ENCODE measurements around the gene NINJ1. TPM values are rescaled to one million over a fixed set of nuclear protein-coding genes. Genes with fewer than 3 reads are reported as not detected.

NINJ1 gene
- total RNA-seq, 4 donors from 2014 or later, result 29.5 to 67.7 (median 38.5) TPM

GRCh38 chr9:93128715-93129224, 5.3 kb downstream of the NINJ1 start:
- 90 to 100% methylated on average over 2 to 10 of the region's 10 CpGs for WGBS, 2 donors (ENCODE audit: low coverage in 1 of 2)
- TF ChIP-seq POLR2AphosphoS5 (IDR thresholded peaks at IDR 0.05) (no peak), EP300 (IDR thresholded peaks at IDR 0.05; ENCODE audit: low read depth) (no peak), CTCF (IDR thresholded peaks at IDR 0.05) (no peak), POLR2A (IDR thresholded peaks at IDR 0.05) (no peak)
- Histone ChIP-seq H3K4me3 (no peak overlapping the region), H3K27me3 (no peaks in the 10 kb centered on the region), H3K36me3 (peaks cover 0 to 8% (median 0%) of the 10 kb centered on the region in 4 donors), H3K4me1 (peaks cover 41 to 75% (median 61%) of the 10 kb centered on the region in 4 donors), H3K27ac (peak overlapping the region; percentile 95 to 100 (median 96)), H3K9me3 (no peaks in the 10 kb centered on the region)
- in situ Hi-C loops (cut with MboI; ENCODE audit: low pct_ligation_motif_present in 1 of 4, low pct_unique_long_range_greater_than_20kb in 1 of 4, low sequenced_read_pairs in 3 of 4), result no loop called here
- DNase-seq, result peak; percentile 7
- intact Hi-C loops (cut with DNase I; ENCODE audit: low total_unique reads), result no loop called here

- no peaks in the 10 kb centered on the region for H3K9me3 ChIP-seq
- in situ Hi-C loops (cut with MboI; ENCODE audit: low pct_ligation_motif_present in 1 of 4, low pct_unique_long_range_greater_than_20kb in 1 of 4, low sequenced_read_pairs in 3 of 4) (no loop called here), intact Hi-C loops (cut with DNase I; ENCODE audit: low total_unique reads) (no loop called here)
- no peaks in the 10 kb centered on the region for H3K27me3 ChIP-seq
- H3K4me1 ChIP-seq, result peaks cover 39 to 72% (median 57%) of the 10 kb centered on the region in 4 donors
- peaks cover 0 to 8% (median 0%) of the 10 kb centered on the region in 4 donors for H3K36me3 ChIP-seq
- no peak for TF ChIP-seq CTCF (IDR thresholded peaks at IDR 0.05)
- no peak for TF ChIP-seq POLR2AphosphoS5 (IDR thresholded peaks at IDR 0.05)
- no peak for TF ChIP-seq POLR2A (IDR thresholded peaks at IDR 0.05)
- no peak for TF ChIP-seq EP300 (IDR thresholded peaks at IDR 0.05; ENCODE audit: low read depth)
- H3K4me3 ChIP-seq, result no peak overlapping the region
- no peak for DNase-seq
- 86% methylated on average over 14 of the region's 14 CpGs; no CpG with 5 or more reads in 1 of the 2 donors for WGBS, 2 donors (ENCODE audit: low coverage in 1 of 2)
- H3K27ac ChIP-seq, result peak overlapping the region; percentile 73 to 100 (median 96)
These were observed 5.9 kb downstream of the NINJ1 start for GRCh38 chr9:93128011-93128714.

- no peak overlapping the region for H3K4me3 ChIP-seq
- whole genome bisulfite sequencing, 2 donors (ENCODE audit: low coverage in 1 of 2), result 56% methylated on average over 8 of the region's 8 CpGs; no CpG with 5 or more reads in 1 of the 2 donors
- no peak for TF ChIP-seq EP300 (IDR thresholded peaks at IDR 0.05; ENCODE audit: low read depth)
- TF ChIP-seq POLR2A (IDR thresholded peaks at IDR 0.05), result no peak
- no peak for TF ChIP-seq POLR2AphosphoS5 (IDR thresholded peaks at IDR 0.05)
- no peak for TF ChIP-seq CTCF (IDR thresholded peaks at IDR 0.05)
These were observed 6.6 kb downstream of the NINJ1 start for GRCh38 chr9:93127395-93127911.

GRCh38 chr9:93126825-93127368, 7.2 kb downstream of the NINJ1 start:
- H3K36me3 ChIP-seq, result peaks cover 0 to 8% (median 0%) of the 10 kb centered on the region in 4 donors

More at GRCh38 chr9:93127395-93127911, 6.6 kb downstream of the NINJ1 start:
- DNase-seq, result peak; percentile 12
- Histone ChIP-seq H3K9me3 (no peaks in the 10 kb centered on the region), H3K27ac (peak overlapping the region; percentile 73 to 100 (median 96)), H3K27me3 (no peaks in the 10 kb centered on the region), H3K36me3 (peaks cover 0 to 8% (median 0%) of the 10 kb centered on the region in 4 donors), H3K4me1 (peaks cover 32 to 65% (median 50%) of the 10 kb centered on the region in 4 donors)
- intact Hi-C loops (cut with DNase I; ENCODE audit: low total_unique reads), result no loop called here
- in situ Hi-C loops (cut with MboI; ENCODE audit: low pct_ligation_motif_present in 1 of 4, low pct_unique_long_range_greater_than_20kb in 1 of 4, low sequenced_read_pairs in 3 of 4), result no loop called here

More at GRCh38 chr9:93126825-93127368, 7.2 kb downstream of the NINJ1 start:
- Histone ChIP-seq H3K9me3 (no peaks in the 10 kb centered on the region), H3K27me3 (no peaks in the 10 kb centered on the region), H3K4me1 (peaks cover 26 to 59% (median 44%) of the 10 kb centered on the region in 4 donors), H3K4me3 (no peak overlapping the region), H3K27ac (peak overlapping the region; percentile 73 to 100 (median 96))
- in situ Hi-C loops (cut with MboI; ENCODE audit: low pct_ligation_motif_present in 1 of 4, low pct_unique_long_range_greater_than_20kb in 1 of 4, low sequenced_read_pairs in 3 of 4), result no loop called here
- 65% methylated on average over 18 of the region's 18 CpGs; no CpG with 5 or more reads in 1 of the 2 donors for WGBS, 2 donors (ENCODE audit: low coverage in 1 of 2)
- peak; percentile 16 for DNase-seq
- intact Hi-C loops (cut with DNase I; ENCODE audit: low total_unique reads), result no loop called here
- TF ChIP-seq POLR2AphosphoS5 (IDR thresholded peaks at IDR 0.05) (no peak), CTCF (IDR thresholded peaks at IDR 0.05) (no peak), EP300 (IDR thresholded peaks at IDR 0.05; ENCODE audit: low read depth) (no peak), POLR2A (IDR thresholded peaks at IDR 0.05) (no peak)
